ENCODE results near the gene CDIP1. TPM values are rescaled to one million over a fixed set of nuclear protein-coding genes. Genes with fewer than 3 reads are reported as not detected.

The CDIP1 gene
- total and polyA plus RNA-seq, 2 of the 8 experiments (the other 6 are each of a cell fraction or from before 2014, with no cell fraction given) = 56.6 to 76.3 TPM

- TF ChIP-seq USF2 (IDR thresholded peaks at IDR 0.05; ENCODE audit: low read length) (no peak; the same call in 1 of the 2 replicates), GABPA (IDR thresholded peaks at IDR 0.05; ENCODE audit: borderline replicate concordance, insufficient read depth, low read length) (0 out of 2 replicates have a peak, but pooled peaks have one; percentile 48), SIN3A (conservative IDR thresholded peaks at IDR 0.05 in 1 of 2, IDR thresholded peaks at IDR 0.05 in 1 of 2; ENCODE audit: low read depth in 1 of 2, low read length in 2 of 2) (peak; percentile 29 to 87; a peak in 2 of 4 replicates), E2F6 (IDR thresholded peaks at IDR 0.05) (peak; percentile 100), SP1 (IDR thresholded peaks at IDR 0.05; ENCODE audit: low read depth, low read length) (peak; percentile 75; the same call in 1 of the 2 replicates), TCF12 (IDR thresholded peaks at IDR 0.05; ENCODE audit: low read depth, low read length) (no peak), SIRT6 (IDR thresholded peaks at IDR 0.05; ENCODE audit: low read length) (no peak), CHD2 (IDR thresholded peaks at IDR 0.05; ENCODE audit: low read length) (peak; percentile 68), BRCA1 (IDR thresholded peaks at IDR 0.05; ENCODE audit: low read depth, low read length) (no peak), MAFK (IDR thresholded peaks at IDR 0.05; ENCODE audit: low read depth, low read length) (no peak), KDM5A (IDR thresholded peaks at IDR 0.05; ENCODE audit: low read length) (no peak), ASH2L (IDR thresholded peaks at IDR 0.05; ENCODE audit: low read length) (peak; percentile 82), BCL11A (IDR thresholded peaks at IDR 0.05; ENCODE audit: low read depth in 2 of 2, low read length in 2 of 2) (no peak), NRF1 (IDR thresholded peaks at IDR 0.05; ENCODE audit: low read depth, low read length) (peak; percentile 23; the same call in 1 of the 2 replicates), KDM1A (IDR thresholded peaks at IDR 0.05; ENCODE audit: borderline replicate concordance, low read length) (0 out of 2 replicates have a peak, but pooled peaks have one; percentile 8), POLR2A (IDR thresholded peaks at IDR 0.05; ENCODE audit: control extremely low read depth in 1 of 2, low read depth in 2 of 2, low read length in 2 of 2) (peak in 1 of 2 experiments; percentile 73; a peak in 2 of 3 replicates), EP300 (IDR thresholded peaks at IDR 0.05; ENCODE audit: borderline replicate concordance in 1 of 2, low read depth in 2 of 2, low read length in 2 of 2) (0 out of 3 replicates have a peak, but pooled peaks of 1 of the 2 experiments have one; percentile 40)
Measured at GRCh38 chr16:4475880-4476788, 62.4 kb downstream of the CDIP1 start, which contains the start of gene HMOX2 (continued).

Data from H1 (cell line).